Activated naive CD4-positive, alpha-beta T cell treated with anti-CD3 and anti-CD28 coated beads, Interleukin-2, amount 10 ng/mL, durations not matched to agents 7 days and 5 days (primary cell): ENCODE data around the gene KSR1.
"Not testable (repeated sequence)": the region's sequence is repeated elsewhere in the genome, so short reads cannot be mapped to it uniquely, and the experiment has no call there.

ENCODE experiments used
- CTCF ChIA-PET: fragments of 350-600 bp; sonication (Branson Sonifier 250); formaldehyde crosslinking; loops from one replicate; lab custom pipeline; 2021; ENCODE audit warnings: antibody characterized with exemption; lab: Charles Lee
- DNase-seq: peaks from one replicate; pipeline ENCODE4 v3.0.0-alpha.2; 2020
- H3K27ac Mint-ChIP-seq: one replicate; pipeline ENCODE4 v1.8.0; 2021; ENCODE audit warnings: mild to moderate bottlenecking, moderate library complexity, mixed read lengths
- H3K27me3 Mint-ChIP-seq: one replicate; pipeline ENCODE4 v1.8.0; 2021; ENCODE audit warnings: mild to moderate bottlenecking, mixed read lengths
- H3K36me3 Mint-ChIP-seq: one replicate; pipeline ENCODE4 v1.8.0; 2021; ENCODE audit warnings: mixed read lengths
- H3K4me1 Mint-ChIP-seq: one replicate; pipeline ENCODE4 v1.8.0; 2021; ENCODE audit warnings: mixed read lengths
- H3K4me3 Mint-ChIP-seq: one replicate; pipeline ENCODE4 v1.8.0; 2021; ENCODE audit warnings: mild to moderate bottlenecking, moderate library complexity, mixed read lengths
- H3K9me3 Mint-ChIP-seq: one replicate; pipeline ENCODE4 v1.8.0; 2021; ENCODE audit warnings: mixed read lengths

The KSR1 gene

GRCh38 chr17:27463235-27463677 is 7.0 kb downstream of the KSR1 start:
- H3K9me3 Mint-ChIP-seq: no peaks in the 10 kb centered on the region
- H3K36me3 Mint-ChIP-seq: peaks cover 6% of the 10 kb centered on the region
- no peak for DNase-seq
- peaks cover 80% of the 10 kb centered on the region for H3K4me1 Mint-ChIP-seq
- H3K27me3 Mint-ChIP-seq: no peaks in the 10 kb centered on the region
- CTCF ChIA-PET: no interaction called here
- H3K4me3 Mint-ChIP-seq: no peak overlapping the region
- no peak overlapping the region for H3K27ac Mint-ChIP-seq

GRCh38 chr17:27464019-27464418 is 7.8 kb downstream of the KSR1 start:
- not testable (repeated sequence) for H3K27ac Mint-ChIP-seq, H3K4me3 Mint-ChIP-seq, H3K27me3 Mint-ChIP-seq, H3K36me3 Mint-ChIP-seq, H3K9me3 Mint-ChIP-seq, DNase-seq
- CTCF ChIA-PET: interaction anchor here (2.1 kb wide), 1 partner anchor 115 kb away, joined by 6 read pairs; no protein-coding TSS in a partner anchor
- H3K4me1 Mint-ChIP-seq: peaks cover 79% of the 10 kb centered on the region

GRCh38 chr17:27464431-27464830 is 8.2 kb downstream of the KSR1 start:
- CTCF ChIA-PET: interaction anchor here (1.0 to 2.1 kb wide), 2 partner anchors 84 to 115 kb away, joined by 3 to 6 read pairs; no protein-coding TSS in a partner anchor
- no peak for DNase-seq
- no peaks in the 10 kb centered on the region for H3K9me3 Mint-ChIP-seq
- H3K36me3 Mint-ChIP-seq: peaks cover 6% of the 10 kb centered on the region
- H3K27ac Mint-ChIP-seq: peak overlapping the region; percentile 28
- no peak overlapping the region for H3K4me3 Mint-ChIP-seq
- no peaks in the 10 kb centered on the region for H3K27me3 Mint-ChIP-seq
- peaks cover 79% of the 10 kb centered on the region for H3K4me1 Mint-ChIP-seq

GRCh38 chr17:27465875-27466274 is 9.6 kb downstream of the KSR1 start:
- Mint-ChIP-seq H3K27ac (peak overlapping the region; percentile 92), H3K4me3 (peak overlapping the region; percentile 51), H3K4me1 (peaks cover 81% of the 10 kb centered on the region)
- H3K9me3 Mint-ChIP-seq, H3K27me3 Mint-ChIP-seq, DNase-seq, H3K36me3 Mint-ChIP-seq: not testable (repeated sequence)
- CTCF ChIA-PET: interaction anchor here (0.8 to 2.6 kb wide), 9 partner anchors 8 to 115 kb away, joined by 3 to 10 read pairs (median 5); partner anchors contain the start of gene KSR1

- CTCF ChIA-PET: interaction anchor here (0.8 to 2.6 kb wide), 9 partner anchors 8 to 133 kb away, joined by 3 to 10 read pairs (median 5); partner anchors contain the start of gene KSR1
- peak overlapping the region; percentile 92 for H3K27ac Mint-ChIP-seq
- peak overlapping the region; percentile 51 for H3K4me3 Mint-ChIP-seq
- DNase-seq: peak; percentile 58
- no peaks in the 10 kb centered on the region for H3K27me3 Mint-ChIP-seq
- H3K4me1 Mint-ChIP-seq: peaks cover 86% of the 10 kb centered on the region
- peaks cover 11% of the 10 kb centered on the region for H3K36me3 Mint-ChIP-seq
- H3K9me3 Mint-ChIP-seq: no peaks in the 10 kb centered on the region
Measured at GRCh38 chr17:27466376-27466742, 10.1 kb downstream of the KSR1 start.

GRCh38 chr17:27466743-27467375 is 10.6 kb downstream of the KSR1 start:
- no peaks in the 10 kb centered on the region for H3K9me3 Mint-ChIP-seq
- peak; percentile 82 for DNase-seq

GRCh38 chr17:27469256-27469655 is 13.0 kb downstream of the KSR1 start:
- peaks cover 8% of the 10 kb centered on the region for H3K36me3 Mint-ChIP-seq
- no peak overlapping the region for H3K4me3 Mint-ChIP-seq
- H3K27ac Mint-ChIP-seq: peak overlapping the region; percentile 77
- H3K4me1 Mint-ChIP-seq: peaks cover 88% of the 10 kb centered on the region
- no peaks in the 10 kb centered on the region for H3K27me3 Mint-ChIP-seq
- DNase-seq: no peak
- no peaks in the 10 kb centered on the region for H3K9me3 Mint-ChIP-seq
- CTCF ChIA-PET: interaction anchor here (1.5 to 2.5 kb wide), 2 partner anchors 14 to 131 kb away, joined by 3 to 10 read pairs; no protein-coding TSS in a partner anchor

More at GRCh38 chr17:27466743-27467375, 10.6 kb downstream of the KSR1 start:
- CTCF ChIA-PET: interaction anchor here (0.8 to 2.6 kb wide), 10 partner anchors 9 to 133 kb away, joined by 3 to 10 read pairs (median 4); partner anchors contain the start of gene KSR1
- Mint-ChIP-seq H3K4me1 (peaks cover 86% of the 10 kb centered on the region), H3K36me3 (peaks cover 11% of the 10 kb centered on the region), H3K27ac (peak overlapping the region; percentile 92), H3K4me3 (peak overlapping the region; percentile 51), H3K27me3 (no peaks in the 10 kb centered on the region)

- peak; percentile 84 for DNase-seq
- Mint-ChIP-seq H3K4me1 (peaks cover 88% of the 10 kb centered on the region), H3K27me3 (no peaks in the 10 kb centered on the region), H3K36me3 (peaks cover 11% of the 10 kb centered on the region), H3K27ac (peak overlapping the region; percentile 97), H3K9me3 (no peaks in the 10 kb centered on the region), H3K4me3 (peak overlapping the region; percentile 5)
- CTCF ChIA-PET: interaction anchor here (0.7 to 2.5 kb wide), 6 partner anchors 13 to 128 kb away, joined by 3 to 10 read pairs (median 5); partner anchors contain the start of gene KSR1
Measured at GRCh38 chr17:27471321-27472269, 15.3 kb downstream of the KSR1 start.

- Mint-ChIP-seq H3K27ac (peak overlapping the region; percentile 97), H3K27me3 (no peaks in the 10 kb centered on the region), H3K4me3 (peak overlapping the region; percentile 66), H3K4me1 (peaks cover 92% of the 10 kb centered on the region), H3K36me3 (peaks cover 11% of the 10 kb centered on the region), H3K9me3 (no peaks in the 10 kb centered on the region)
- DNase-seq: no peak
- CTCF ChIA-PET: interaction anchor here (0.8 to 2.1 kb wide), 4 partner anchors 60 to 131 kb away, joined by 3 to 8 read pairs (median 4); no protein-coding TSS in a partner anchor
Measured at GRCh38 chr17:27473190-27473747, 17.0 kb downstream of the KSR1 start.

GRCh38 chr17:27473748-27474609 is 17.7 kb downstream of the KSR1 start:
- Mint-ChIP-seq H3K4me1 (peaks cover 92% of the 10 kb centered on the region), H3K9me3 (no peaks in the 10 kb centered on the region), H3K27me3 (no peaks in the 10 kb centered on the region), H3K4me3 (peak overlapping the region; percentile 66), H3K27ac (peak overlapping the region; percentile 97), H3K36me3 (peaks cover 11% of the 10 kb centered on the region)
- DNase-seq: peak; percentile 83
- CTCF ChIA-PET: interaction anchor here (0.8 to 2.1 kb wide), 4 partner anchors 61 to 130 kb away, joined by 3 to 8 read pairs (median 4); no protein-coding TSS in a partner anchor

- H3K4me1 Mint-ChIP-seq: peaks cover 95% of the 10 kb centered on the region
- peak overlapping the region; percentile 66 for H3K4me3 Mint-ChIP-seq
- H3K27me3 Mint-ChIP-seq: no peaks in the 10 kb centered on the region
- CTCF ChIA-PET: interaction anchor here (1.6 to 2.1 kb wide), 2 partner anchors 105 to 124 kb away, joined by 3 to 8 read pairs; no protein-coding TSS in a partner anchor
- H3K9me3 Mint-ChIP-seq: no peaks in the 10 kb centered on the region
- peaks cover 13% of the 10 kb centered on the region for H3K36me3 Mint-ChIP-seq
- peak; percentile 37 for DNase-seq
- H3K27ac Mint-ChIP-seq: peak overlapping the region; percentile 97
Measured at GRCh38 chr17:27475070-27475673, 18.9 kb downstream of the KSR1 start.
